ENCODE results near the gene CCSER2. TPM values are rescaled to one million over a fixed set of nuclear protein-coding genes. Genes with fewer than 3 reads are reported as not detected.
A peak's percentile ranks its signal among the peaks of the same experiment; 100 is the strongest.

The CCSER2 gene
- total RNA-seq, 1 donor from 2014 or later: 78.8 TPM

- TF ChIP-seq CTCF (IDR thresholded peaks at IDR 0.05): no peak
- H3K27ac Mint-ChIP-seq (ENCODE audit: unreplicated experiment): no peak overlapping the region
- no peak overlapping the region for H3K4me3 Mint-ChIP-seq (ENCODE audit: unreplicated experiment)
- no peaks in the 10 kb centered on the region for H3K9me3 Mint-ChIP-seq (ENCODE audit: low read depth)
- peaks cover 4% of the 10 kb centered on the region for H3K36me3 Mint-ChIP-seq (ENCODE audit: low read depth)
- DNase-seq (ENCODE audit: low spot score): no peak
- H3K27me3 Mint-ChIP-seq (ENCODE audit: low read depth): no peaks in the 10 kb centered on the region
- peaks cover 3% of the 10 kb centered on the region for H3K4me1 Mint-ChIP-seq (ENCODE audit: low read depth)
Observed at GRCh38 chr10:84373000-84373399, 44.6 kb downstream of the CCSER2 start.

- no peaks in the 10 kb centered on the region for H3K27me3 Mint-ChIP-seq (ENCODE audit: low read depth)
- H3K4me1 Mint-ChIP-seq (ENCODE audit: low read depth): peaks cover 5% of the 10 kb centered on the region
- H3K36me3 Mint-ChIP-seq (ENCODE audit: low read depth): peaks cover 4% of the 10 kb centered on the region
- no peak for DNase-seq (ENCODE audit: low spot score)
- TF ChIP-seq CTCF (IDR thresholded peaks at IDR 0.05): no peak
- no peak overlapping the region for H3K4me3 Mint-ChIP-seq (ENCODE audit: unreplicated experiment)
- no peaks in the 10 kb centered on the region for H3K9me3 Mint-ChIP-seq (ENCODE audit: low read depth)
- H3K27ac Mint-ChIP-seq (ENCODE audit: unreplicated experiment): no peak overlapping the region
Observed at GRCh38 chr10:84374455-84374854, 46.1 kb downstream of the CCSER2 start.

- peak; percentile 96 for TF ChIP-seq CTCF (IDR thresholded peaks at IDR 0.05)
- Mint-ChIP-seq H3K27me3 (ENCODE audit: low read depth) (no peaks in the 10 kb centered on the region), H3K27ac (ENCODE audit: unreplicated experiment) (no peak overlapping the region), H3K4me1 (ENCODE audit: low read depth) (peaks cover 5% of the 10 kb centered on the region), H3K36me3 (ENCODE audit: low read depth) (peaks cover 4% of the 10 kb centered on the region), H3K9me3 (ENCODE audit: low read depth) (no peaks in the 10 kb centered on the region), H3K4me3 (ENCODE audit: unreplicated experiment) (no peak overlapping the region)
- DNase-seq (ENCODE audit: low spot score): no peak
Observed at GRCh38 chr10:84375011-84375410, 46.6 kb downstream of the CCSER2 start.

- H3K27me3 Mint-ChIP-seq (ENCODE audit: low read depth): no peaks in the 10 kb centered on the region
- no peak for TF ChIP-seq CTCF (IDR thresholded peaks at IDR 0.05)
- no peak overlapping the region for H3K27ac Mint-ChIP-seq (ENCODE audit: unreplicated experiment)
- peaks cover 6% of the 10 kb centered on the region for H3K36me3 Mint-ChIP-seq (ENCODE audit: low read depth)
- no peaks in the 10 kb centered on the region for H3K9me3 Mint-ChIP-seq (ENCODE audit: low read depth)
- DNase-seq (ENCODE audit: low spot score): no peak
- peaks cover 5% of the 10 kb centered on the region for H3K4me1 Mint-ChIP-seq (ENCODE audit: low read depth)
- no peak overlapping the region for H3K4me3 Mint-ChIP-seq (ENCODE audit: unreplicated experiment)
Observed at GRCh38 chr10:84375881-84376280, 47.5 kb downstream of the CCSER2 start.

- Mint-ChIP-seq H3K9me3 (ENCODE audit: low read depth) (peaks cover 15% of the 10 kb centered on the region), H3K27ac (ENCODE audit: unreplicated experiment) (no peak overlapping the region), H3K36me3 (ENCODE audit: low read depth) (peaks cover 21% of the 10 kb centered on the region), H3K4me1 (ENCODE audit: low read depth) (peaks cover 11% of the 10 kb centered on the region), H3K4me3 (ENCODE audit: unreplicated experiment) (no peak overlapping the region), H3K27me3 (ENCODE audit: low read depth) (no peaks in the 10 kb centered on the region)
- no peak for TF ChIP-seq CTCF (IDR thresholded peaks at IDR 0.05)
- DNase-seq (ENCODE audit: low spot score): no peak
Observed at GRCh38 chr10:84388148-84388547, 59.8 kb downstream of the CCSER2 start.
